Astrocyte of the spinal cord (primary cell): ENCODE results near the gene ADH1B.
"Not testable (repeated sequence)": the region's sequence is repeated elsewhere in the genome, so short reads cannot be mapped to it uniquely, and the experiment has no call there.

Experiments used
- DNase-seq: peaks from one replicate; pipeline ENCODE4 v3.0.0; 2011; ENCODE audit warnings: low read depth, low spot score
- H3K4me3 ChIP-seq: 2 replicates; pipeline ENCODE4 v1.5.1; 2011; ENCODE audit warnings: low read depth, mild to moderate bottlenecking, low read length, moderate library complexity
- in situ Hi-C: cut with HindIII; loops from 2 replicates; pipeline ENCODE4 v1.10.0; 2017; ENCODE audit warnings: low sequenced_read_pairs
- TF ChIP-seq, protein P1 (sequence below): IDR thresholded peaks from 2 replicates; pipeline ENCODE4 v1.5.1; 2012; ENCODE audit warnings: low read depth, mild to moderate bottlenecking, low read length, inconsistent platforms

The ADH1B gene

DNA sequence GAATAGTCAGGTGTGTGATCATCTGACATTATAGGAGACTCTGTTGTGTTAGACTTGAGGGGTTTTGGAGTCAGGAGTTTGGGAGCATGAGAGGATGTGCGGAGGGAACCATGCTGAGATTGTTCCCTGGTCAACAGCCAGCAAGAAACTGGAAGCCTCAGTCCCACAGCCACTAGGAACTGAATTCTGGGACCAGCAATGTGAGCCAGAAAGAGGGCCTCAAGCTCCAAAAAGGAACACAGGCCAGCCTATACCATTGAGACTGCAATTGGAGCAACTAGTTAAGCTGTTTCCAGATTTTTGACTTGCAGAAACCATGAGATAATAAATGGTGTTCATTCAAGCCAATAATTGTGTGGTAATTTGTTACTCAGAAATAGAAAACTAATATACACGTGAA is 8.7 kb upstream of the ADH1B start:
- DNase-seq: no peak
- in situ Hi-C loops: no loop called here
- TF ChIP-seq, protein P1, sequence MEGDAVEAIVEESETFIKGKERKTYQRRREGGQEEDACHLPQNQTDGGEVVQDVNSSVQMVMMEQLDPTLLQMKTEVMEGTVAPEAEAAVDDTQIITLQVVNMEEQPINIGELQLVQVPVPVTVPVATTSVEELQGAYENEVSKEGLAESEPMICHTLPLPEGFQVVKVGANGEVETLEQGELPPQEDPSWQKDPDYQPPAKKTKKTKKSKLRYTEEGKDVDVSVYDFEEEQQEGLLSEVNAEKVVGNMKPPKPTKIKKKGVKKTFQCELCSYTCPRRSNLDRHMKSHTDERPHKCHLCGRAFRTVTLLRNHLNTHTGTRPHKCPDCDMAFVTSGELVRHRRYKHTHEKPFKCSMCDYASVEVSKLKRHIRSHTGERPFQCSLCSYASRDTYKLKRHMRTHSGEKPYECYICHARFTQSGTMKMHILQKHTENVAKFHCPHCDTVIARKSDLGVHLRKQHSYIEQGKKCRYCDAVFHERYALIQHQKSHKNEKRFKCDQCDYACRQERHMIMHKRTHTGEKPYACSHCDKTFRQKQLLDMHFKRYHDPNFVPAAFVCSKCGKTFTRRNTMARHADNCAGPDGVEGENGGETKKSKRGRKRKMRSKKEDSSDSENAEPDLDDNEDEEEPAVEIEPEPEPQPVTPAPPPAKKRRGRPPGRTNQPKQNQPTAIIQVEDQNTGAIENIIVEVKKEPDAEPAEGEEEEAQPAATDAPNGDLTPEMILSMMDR: no peak
- no peak overlapping the region for H3K4me3 ChIP-seq

DNA sequence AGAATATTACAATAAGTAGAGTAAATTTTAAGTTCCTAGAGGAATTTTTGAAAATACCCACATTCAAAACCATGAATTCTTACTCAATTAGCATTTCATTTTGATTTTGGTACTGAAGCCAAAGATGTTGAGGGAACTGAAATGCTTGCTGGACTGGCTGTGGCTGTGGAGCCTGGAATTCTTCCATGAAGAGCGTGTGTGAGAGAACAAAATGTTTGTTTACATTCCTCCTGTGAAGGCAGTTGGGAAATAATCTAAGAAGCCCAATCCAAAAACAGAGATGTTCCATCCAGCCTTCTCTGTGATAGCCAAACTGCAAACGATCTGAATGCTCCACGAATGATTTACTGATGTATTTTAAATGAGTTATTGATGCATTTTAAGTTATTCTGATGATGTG is 3.8 kb upstream of the ADH1B start:
- TF ChIP-seq, protein P1: no peak
- DNase-seq: peak; percentile 59
- in situ Hi-C loops: no loop called here

GRCh38 chr4:99324361-99324760 is 3.2 kb upstream of the ADH1B start:
- no peak for DNase-seq
- TF ChIP-seq, protein P1: no peak
- in situ Hi-C loops: no loop called here
- H3K4me3 ChIP-seq: no peak overlapping the region

More for the DNA sequence above, 3.8 kb upstream of the ADH1B start:
- H3K4me3 ChIP-seq: no peak overlapping the region

- in situ Hi-C loops: no loop called here
- TF ChIP-seq, protein P1: no peak
- no peak overlapping the region for H3K4me3 ChIP-seq
- DNase-seq: no peak
Measured at GRCh38 chr4:99323756-99324155, 2.6 kb upstream of the ADH1B start.

DNA sequence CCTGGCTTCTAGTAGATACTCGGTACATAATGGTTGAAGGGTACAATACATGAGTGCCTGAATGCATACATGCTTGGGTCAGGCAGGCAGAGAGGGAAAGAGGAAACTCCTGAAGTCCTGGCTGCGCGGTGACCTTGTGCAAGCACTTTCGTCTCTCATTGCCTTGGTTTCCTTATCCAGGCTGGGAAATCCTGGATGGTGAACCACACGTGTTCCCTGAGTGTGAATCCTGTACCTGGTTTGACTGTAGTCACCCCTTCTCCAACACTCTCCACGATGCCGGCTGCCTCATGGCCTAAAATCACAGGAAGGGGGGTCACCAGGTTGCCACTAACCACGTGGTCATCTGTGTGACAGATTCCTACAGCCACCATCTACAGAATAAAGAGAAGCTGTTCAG is 3.4 kb downstream of the ADH1B start:
- DNase-seq, H3K4me3 ChIP-seq, in situ Hi-C loops: not testable (repeated sequence)

DNA sequence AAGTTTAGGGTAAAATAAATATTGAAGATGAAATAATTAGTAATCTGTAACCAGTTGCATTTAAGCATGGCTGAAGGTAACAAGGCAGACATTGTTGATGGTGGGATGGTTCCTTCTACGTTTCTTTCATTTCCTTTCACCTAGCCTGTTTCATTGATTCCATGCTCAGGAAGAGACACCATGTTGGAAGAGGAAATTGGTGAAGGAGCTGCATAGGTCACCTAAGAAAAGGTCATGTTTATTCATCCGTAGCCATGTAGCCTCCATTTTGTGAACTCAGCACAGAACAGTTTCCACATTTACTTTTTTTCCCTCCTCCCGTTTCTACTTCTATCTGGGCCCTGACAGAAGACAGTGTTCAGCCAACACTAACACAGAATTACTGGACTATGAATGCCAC is 3.8 kb downstream of the ADH1B start:
- TF ChIP-seq, protein P1: no peak
- H3K4me3 ChIP-seq: no peak overlapping the region
- in situ Hi-C loops: no loop called here
- no peak for DNase-seq

GRCh38 chr4:99315839-99316238 is 5.4 kb downstream of the ADH1B start:
- in situ Hi-C loops: no loop called here
- no peak for DNase-seq
- H3K4me3 ChIP-seq: no peak overlapping the region
- TF ChIP-seq, protein P1: no peak
